GM19438 (cell line): ENCODE data around the gene MYZAP.

Experiments used
- ATAC-seq: cut with Tn5 transposase; IDR thresholded peaks from one replicate; pipeline ENCODE4 v1.9.1; 2021; ENCODE audit warnings: low read depth; ENCODE audit not compliant: unreplicated experiment

MYZAP gene

DNA sequence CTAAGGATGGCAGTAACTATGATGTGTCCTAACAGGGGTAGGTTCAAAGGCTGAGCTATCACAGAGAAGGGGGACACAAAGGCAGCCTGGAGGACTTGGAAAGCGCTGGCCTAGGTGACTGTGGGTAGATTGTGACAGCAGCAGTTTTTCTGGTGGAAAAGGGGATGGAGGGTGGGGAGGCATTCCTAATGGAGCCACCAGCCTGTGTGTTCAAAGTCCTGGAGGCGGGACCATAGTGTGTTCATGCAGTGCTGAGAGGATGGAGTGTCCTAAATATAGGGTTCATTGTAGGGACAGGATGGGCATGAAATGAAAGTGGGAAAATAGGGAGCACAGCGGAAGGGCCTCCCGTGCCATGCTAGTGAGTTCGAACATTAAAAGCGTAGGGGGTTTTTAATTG is 63.3 kb downstream of the MYZAP start:
- ATAC-seq = no peak

DNA sequence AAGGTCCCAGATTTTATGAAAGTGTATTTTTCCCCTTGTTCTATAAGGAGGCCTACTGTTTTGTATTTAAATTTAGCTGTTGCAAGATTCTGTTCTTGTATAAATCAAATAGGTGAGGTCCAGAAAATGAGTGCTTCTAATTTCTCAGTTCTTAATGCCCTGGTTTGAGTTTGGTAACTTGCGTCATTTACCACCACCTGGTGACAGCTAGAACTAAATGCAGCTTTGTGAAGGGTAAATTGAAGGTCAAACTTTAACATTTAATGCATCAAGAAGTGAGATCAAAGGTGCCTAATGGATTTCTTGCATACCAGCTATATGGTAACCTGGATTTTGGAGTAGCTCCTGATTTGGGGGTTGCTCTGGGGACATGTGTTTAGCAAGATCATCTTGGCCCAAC is 64.1 kb downstream of the MYZAP start:
- ATAC-seq = no peak

DNA sequence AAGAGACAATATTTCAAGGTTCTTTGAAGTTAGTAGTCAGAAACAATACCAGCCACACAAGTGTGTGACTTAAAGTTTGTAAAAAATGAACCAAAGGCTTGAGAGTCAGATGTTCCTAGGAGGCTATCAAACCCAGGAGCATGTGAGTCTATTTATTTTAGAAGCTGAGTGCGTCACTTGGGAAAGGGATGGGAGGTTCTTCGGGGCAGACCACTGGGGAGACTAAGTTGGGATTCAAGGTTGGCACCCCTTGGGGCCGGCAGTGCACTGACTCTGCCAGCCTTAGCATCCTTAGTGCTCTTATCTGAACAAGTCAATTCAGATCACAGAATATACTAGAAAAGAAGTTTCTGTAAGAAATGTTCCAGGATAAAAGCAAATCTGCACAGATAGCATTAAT is 64.7 kb downstream of the MYZAP start:
- no peak for ATAC-seq

DNA sequence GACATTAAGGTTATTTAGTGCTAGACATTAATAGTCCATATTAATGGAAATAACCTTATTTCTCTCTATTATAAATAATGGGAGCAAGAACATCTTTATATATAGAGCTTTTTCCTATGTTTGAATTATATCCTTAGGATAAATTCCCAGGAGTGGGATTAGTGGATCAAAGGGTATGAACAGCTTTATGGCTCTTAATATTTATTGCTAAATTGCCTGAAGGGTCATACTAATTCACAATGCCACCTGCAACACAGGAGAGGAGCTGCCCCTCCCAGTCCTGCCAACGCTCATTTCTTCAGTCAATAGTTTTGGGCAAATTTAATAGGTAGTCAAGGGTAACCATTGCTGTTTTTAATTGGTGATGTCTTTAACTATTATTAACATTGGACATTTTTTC is 65.9 kb downstream of the MYZAP start:
- no peak for ATAC-seq

DNA sequence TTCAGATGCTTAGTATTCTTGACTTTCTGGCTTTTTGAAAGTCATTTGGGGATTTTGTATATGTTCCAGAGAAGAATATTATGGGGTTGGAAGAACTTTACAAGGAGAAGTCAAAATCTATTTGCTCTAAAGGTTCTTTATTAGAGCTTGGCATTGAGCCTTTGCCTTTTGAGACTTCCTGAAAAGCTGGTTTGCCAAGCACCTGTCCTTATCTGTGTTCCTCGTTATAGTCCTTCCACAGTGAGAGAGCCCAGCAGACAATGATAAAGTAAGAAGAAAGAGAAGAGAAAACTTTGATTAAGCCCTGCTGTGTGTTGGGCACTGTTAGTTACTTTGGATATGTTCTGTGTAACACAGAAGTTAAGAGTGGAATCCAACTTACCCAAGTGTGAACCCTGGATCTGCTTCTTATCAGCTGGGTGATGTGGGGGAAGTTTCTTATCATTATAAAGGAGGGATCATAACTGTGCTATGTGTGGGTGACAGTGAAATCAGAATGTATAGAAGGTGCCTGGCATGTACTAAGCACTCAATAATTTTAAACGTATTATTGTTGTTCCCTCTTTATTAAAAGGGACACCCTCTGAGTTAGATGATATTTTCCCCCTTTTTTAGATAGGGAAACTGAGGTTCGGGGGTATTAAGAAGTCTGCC is 70.5 kb downstream of the MYZAP start:
- no peak for ATAC-seq

DNA sequence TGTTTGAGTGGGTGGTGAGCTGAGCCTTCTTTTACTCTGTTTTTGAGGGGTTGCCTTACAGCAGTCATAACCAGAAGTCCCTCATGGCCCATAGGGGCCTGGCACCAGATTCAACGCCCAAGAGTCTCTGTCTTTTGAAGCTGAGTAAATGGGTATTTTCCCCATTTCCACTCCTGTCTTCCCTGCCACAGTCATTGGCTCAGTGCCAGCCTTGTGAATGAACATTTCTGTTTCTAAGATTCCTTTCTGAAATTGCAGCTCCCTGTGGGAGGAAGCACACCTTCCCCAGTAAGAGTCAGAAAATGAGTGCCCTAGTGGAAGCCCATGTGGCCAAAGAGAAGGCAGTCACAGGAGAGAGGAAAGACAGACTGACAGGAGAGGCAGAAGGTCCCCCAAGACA is 71.1 kb downstream of the MYZAP start:
- no peak for ATAC-seq

DNA sequence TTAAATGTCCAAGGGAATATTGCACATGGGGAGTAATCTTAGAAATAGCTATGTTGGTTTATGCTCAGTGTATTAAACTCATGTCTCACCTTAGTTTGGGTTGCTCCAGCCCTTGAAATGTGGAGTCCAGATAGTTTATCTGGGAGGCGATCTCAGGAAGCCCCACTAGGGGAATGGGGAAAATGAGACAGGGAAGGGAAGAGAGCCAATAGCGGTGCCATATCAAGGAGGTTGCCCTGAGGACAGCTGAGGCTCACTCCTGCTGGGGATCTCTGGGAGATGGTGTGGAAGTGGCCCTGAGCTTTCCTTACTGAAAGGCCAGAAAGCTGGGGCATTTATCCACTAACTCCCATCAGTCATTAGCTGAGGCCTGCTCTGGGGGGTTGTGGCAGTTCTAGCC is 71.6 kb downstream of the MYZAP start:
- ATAC-seq = no peak

DNA sequence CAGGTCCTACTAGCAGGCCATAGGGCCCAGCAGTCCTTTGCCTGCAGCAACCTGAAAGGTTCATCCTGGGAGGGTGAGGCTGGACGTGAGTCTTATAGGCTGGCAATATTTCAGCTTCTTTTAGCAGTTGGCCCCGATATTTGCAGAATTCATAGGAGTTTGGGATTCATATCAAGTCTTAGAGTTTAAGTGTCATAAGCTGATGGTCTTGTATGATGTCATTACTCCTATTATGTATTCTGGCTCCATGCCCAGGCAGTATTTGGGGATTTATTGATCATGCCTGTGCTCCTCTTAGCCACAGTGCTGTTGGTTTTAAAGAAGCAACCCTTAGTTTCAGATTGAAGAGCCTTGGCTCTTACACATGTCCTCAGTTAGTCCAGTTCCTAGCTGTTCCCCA is 73.5 kb downstream of the MYZAP start:
- no peak for ATAC-seq

DNA sequence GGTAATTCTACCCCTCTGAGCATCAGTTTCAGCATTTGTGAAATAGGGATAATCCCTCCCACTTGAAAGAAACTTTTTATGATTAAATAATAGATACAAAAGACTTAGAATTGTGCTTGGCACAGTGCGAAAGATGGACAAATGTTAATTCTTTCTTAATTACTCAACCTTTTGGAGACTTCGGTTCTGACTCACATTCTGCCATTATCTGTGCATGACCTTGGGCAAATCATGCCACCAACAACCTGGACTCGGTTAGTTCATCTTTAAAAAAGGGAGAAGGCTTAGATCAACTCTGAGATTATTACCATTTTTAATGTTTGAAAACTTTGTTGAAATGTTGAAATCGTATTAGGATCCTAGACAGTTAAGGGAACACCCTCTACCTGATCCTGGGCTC is 74.2 kb downstream of the MYZAP start:
- ATAC-seq = no peak

DNA sequence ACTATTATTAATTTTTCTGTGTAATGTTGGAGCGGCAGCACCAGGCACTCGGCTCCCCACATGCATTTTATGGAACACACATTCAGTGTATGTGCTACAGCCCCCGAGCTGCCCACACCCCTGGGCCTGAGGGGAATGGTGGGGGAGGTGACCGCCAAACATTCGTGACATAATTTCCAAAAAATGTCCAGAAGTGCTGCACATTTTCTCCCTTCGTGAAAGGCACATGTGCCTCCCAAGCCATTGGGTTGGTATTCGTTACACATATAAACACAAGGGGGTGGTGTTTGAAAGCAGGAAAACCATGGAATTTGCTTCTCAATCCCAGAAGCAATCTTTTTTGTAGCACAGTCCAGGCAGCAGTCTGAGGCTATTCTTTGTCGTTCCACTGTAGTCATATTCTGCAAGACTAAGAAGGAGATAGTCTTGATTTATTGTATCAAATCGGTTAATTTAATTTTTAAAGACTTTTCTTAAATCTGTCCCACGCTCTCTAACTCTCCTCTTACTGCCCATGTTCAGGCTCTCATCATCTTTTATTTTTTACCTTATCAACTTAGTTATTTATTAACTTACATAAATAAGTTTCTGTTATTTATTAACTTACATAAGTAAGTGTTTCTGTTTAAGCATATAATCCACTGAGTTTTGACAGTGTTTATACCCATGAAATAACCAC is 75.6 kb downstream of the MYZAP start:
- ATAC-seq = no peak

DNA sequence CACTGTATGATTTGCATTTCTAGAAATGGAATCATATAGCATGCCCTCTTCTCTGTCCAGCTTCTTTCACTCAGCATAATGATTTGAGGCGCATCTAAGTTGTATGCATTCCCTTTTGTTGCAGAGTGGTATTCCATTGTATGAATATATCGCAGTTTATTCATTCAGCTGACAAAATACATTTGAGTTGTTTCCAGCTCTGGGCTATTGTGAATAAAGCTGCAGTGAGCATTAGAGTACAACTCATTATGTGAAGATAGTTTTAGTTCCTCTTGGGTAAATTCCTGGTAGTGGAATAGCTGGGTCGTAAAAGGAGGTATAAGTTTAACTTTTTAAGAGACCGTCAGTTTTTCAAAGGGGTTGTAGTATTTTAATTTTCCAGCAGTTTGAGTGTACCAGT is 76.3 kb downstream of the MYZAP start:
- ATAC-seq = no peak

DNA sequence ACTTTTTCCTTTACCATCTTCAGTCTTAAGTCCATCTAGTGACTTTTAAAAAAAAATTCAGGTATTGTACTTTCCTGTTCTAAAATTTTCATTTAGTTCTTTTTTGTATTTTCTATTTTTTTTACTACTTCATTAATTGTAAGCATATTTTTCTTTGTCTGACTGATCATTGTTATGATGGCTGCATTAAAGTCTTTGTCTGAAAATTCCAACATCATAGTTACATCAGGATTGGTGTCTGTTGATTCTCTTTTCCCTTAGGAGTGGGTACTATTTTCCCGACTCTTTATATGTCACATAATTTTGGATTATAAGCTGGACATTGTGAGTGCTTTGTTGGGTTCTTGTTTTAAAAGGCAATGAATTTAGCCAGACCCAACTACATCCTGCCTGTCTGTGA is 79.9 kb downstream of the MYZAP start:
- ATAC-seq = no peak

DNA sequence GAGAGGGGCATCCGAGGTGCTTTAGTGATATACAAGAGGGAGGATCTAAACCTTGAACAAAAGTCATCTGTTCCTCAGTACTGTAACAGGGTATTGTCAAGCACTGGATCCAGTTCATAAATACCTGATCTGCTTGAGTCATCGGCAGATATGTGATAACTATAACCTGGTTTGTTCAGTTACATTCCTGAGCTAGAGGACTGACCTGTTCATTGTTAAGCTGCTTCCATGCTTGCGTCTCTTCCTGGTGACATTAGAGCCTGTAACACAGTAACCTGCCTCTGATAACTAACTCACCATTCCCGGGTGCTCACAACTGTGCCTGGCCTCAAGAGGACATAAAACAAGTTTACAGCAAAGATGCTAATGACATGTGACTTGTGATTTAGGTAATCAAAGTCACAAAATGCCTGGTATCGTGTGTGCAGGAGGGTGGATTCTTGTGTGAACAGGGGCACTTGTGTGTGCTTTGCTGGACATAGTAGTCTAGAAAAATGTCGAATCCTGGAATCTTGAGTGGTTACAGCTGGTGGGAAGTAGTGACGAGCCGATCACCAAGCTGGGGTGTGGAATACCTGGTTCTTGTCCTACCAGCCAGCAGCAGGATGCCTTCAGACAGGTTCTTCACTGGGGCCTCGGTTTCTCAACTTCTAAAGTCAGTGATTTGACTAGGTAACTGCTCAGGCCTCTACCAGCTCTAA is 83.9 kb downstream of the MYZAP start:
- no peak for ATAC-seq

DNA sequence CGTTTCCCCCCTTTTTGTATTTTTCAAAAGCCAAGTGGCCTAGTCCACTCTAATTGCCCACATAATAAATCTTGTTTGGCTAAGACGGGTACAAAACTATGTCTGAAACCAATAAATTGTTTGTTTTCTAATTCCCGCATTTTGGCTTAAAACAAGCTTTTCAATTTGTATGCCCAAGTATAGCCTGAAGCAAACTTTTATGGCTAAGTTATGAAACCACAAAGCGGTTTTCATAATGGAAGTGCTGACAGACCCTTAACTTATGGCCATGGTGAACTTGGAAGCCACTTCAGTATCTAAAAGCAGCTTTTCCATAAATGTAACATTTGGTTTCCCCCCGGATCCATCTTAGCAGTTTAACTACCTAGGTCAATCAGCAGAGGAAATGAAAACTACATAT is 84.9 kb downstream of the MYZAP start:
- ATAC-seq = no peak

DNA sequence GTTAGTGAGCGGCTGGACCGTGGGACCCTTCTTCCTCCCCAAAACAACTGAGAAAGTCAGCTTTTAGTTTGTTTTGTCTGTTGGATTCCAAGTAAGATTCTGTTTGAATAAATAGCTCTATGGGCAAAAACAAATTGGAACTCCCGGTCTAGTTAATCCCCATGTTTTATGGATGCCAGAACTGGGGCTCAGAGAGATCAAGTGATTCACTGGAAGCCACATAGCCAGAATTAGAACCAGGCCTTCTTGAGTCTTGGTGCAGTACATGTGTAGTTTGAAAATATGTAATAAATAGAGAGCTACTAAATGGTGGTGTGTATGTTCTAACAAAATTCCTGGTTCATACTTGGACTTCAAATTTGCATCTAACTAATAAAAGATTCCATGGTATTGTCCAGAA is 85.5 kb downstream of the MYZAP start:
- ATAC-seq = no peak

DNA sequence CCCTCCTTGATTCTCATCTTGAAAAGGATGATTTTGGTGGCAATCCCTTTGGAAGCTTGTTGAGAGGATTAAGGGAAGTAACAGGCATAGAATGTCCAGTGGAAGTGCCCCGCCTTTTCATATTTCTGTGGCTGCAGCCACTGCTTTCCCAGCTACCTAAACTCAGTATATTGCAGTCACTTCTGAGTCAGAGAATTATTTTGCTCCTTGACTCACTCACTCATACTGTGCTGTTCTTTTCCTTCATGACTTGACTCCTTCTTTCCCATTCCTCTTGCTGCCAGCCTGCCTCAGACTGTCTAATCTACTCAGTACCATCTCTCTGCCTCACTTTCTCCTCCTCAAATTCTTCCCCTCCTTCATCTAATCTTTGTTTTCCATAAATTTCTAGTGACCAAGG is 88.3 kb downstream of the MYZAP start:
- no peak for ATAC-seq

DNA sequence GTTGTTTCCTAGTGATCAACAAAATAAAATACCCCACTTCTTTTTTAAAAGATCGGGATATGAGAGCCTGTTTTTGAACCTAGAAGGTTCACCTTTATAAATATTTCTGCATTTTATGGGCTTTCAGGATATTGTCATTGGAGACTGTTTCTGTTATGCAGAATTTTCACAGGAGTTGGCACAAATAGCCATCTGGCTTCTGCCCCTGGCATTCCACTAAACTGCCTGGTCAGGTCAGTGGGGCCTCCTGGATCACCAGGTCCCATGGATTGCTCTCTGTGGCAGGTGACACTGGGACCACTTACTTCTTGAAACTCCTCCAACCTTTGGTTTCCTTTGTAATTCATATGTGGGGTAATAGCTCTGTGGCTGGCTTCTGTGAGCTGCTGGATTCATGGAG is 89.3 kb downstream of the MYZAP start:
- no peak for ATAC-seq

DNA sequence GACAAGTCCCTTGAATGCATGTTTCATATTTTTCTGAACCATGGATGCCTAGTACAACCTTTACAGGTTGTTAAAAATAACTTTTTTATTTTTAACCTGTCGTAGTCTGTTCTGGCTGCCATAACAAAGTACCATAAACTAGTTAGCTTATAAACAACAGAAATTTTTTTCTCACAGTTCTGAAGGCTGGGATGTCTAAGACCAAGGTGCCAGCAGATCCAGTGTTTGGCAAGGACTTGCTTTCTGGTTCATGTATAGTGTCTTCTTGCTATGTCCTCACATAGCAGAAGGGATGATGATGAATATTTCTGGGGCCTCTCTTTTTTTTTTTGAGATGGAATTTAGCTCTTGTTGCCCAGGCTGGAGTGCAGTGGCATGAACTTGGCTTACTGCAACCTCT is 91.8 kb downstream of the MYZAP start:
- no peak for ATAC-seq

DNA sequence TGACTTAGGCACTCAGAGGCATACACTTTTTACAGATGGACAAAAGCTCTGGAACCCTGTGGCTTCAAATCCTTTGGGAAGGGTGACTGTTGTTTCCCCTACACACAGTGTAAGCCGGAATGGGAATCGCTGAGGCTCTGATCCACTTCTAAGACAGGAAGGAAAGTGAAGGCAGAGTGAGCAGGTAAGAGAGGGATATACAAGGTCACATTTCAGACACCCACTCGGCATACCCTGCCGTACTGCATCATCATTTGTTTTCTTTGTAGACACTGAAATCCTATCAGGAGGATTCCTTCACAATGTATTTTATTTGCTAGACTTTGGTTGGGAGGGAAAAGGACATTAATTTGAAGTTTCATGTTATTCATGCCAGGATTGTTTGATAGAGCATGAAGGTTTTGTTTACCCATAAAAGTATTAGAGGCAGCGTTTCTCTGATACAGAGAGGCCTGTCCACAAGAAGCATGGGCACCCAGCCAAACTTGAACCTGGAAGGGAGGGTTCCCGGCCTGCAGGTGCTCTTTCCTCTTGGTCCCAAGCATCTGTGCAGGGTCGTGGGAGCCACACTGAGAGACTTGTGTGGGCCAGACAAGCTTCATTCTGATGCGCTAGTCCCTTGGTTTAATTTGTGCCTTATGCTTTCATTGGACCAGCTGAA is 92.9 kb downstream of the MYZAP start:
- ATAC-seq = no peak

DNA sequence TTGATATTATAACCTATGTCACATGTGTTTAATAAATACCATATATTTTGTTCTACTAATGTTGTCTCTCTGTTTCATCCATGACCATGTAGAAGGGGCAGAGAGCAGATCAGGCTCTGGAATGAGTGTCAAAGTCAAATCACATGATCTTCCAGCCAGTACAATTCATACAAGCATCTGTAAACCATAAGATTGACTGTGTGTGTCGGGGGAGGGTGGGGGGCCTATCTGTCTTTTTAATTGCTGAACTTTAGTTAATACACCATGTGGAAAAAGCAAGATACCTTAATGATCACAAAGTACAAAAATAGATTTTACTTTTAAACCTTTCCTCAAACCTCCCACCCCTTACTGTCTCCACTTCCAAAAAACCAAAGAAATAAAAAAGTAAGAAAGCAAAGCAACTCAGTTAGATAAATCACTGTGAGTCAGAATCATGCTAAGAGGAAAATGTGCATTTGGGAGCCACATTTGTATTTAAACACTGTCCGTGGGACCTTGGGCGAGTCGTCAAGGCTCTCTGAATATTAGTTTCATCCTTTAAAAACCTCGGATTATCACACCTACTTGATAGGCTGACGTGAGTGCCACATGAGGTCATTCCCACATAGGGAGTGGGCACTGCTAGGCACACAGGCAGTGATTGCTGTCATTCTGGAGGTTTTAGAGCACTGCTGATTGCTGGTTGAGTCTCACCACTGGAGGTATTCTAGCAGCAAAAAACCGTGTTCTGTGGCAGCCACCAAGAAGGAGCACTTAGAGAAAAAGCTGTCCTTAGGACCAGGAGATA is 93.8 kb downstream of the MYZAP start:
- ATAC-seq = no peak

DNA sequence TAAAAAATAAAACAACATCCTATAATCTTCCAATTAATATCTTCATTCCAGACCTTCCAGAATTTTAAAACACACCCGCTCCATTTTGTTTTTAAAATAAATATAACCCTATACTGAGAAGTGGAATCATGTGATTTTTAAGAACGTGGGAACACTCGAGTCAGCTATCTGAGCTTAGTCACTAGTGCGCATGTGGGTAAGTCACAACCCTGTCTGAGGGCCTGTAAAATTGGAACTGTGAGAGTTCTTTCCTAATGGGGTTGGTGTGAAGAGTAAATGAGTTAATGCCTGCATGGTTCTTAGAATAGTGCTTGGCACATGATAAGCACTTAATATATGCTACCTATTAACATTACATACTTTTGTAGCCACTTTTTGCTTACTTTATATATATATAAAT is 95.0 kb downstream of the MYZAP start:
- no peak for ATAC-seq
